HepG2 (cell line): Measurements from ENCODE around the gene TMEM117. TPM values are rescaled to one million over a fixed set of nuclear protein-coding genes. Genes with fewer than 3 reads are reported as not detected.

Source experiments
- ATAC-seq: fragments of 200-7000 bp; cut with Tn5 transposase; 3 replicates; pipeline ENCODE4 v1.9.1; 2020; ENCODE audit warnings: mild to moderate bottlenecking, moderate library complexity
- BruUV-seq: library from RNA; stranded (reverse); fragments of 400-500 nt; replicated peaks from 2 replicates; lab custom pipeline; 2021; lab: Mats Ljungman, UMichigan
- CTCF ChIA-PET: fragments of 300-600 bp; formaldehyde crosslinking; extraction: SDS; loops from one replicate; lab custom pipeline; 2021; ENCODE audit warnings: low total read pairs, inconsistent platforms, low intra/inter-chr PET ratio; lab: Yijun Ruan, JAX
- POLR2A ChIA-PET: fragments of 350-600 bp; sonication (Branson Sonifier 250); formaldehyde crosslinking; loops from one replicate; lab custom pipeline; 2020; ENCODE audit warnings: antibody characterized with exemption, inconsistent platforms; lab: Yijun Ruan, JAX
- DNase-seq: peaks from one replicate; pipeline ENCODE4 v3.0.0-alpha.2; 2015; ENCODE audit warnings: low spot score
- FAIRE-seq: peaks from 3 replicates; lab custom pipeline; 2011; peaks lifted over from hg19 to GRCh38; lab: Jason Lieb, UNC
- H2AFZ ChIP-seq: one replicate; pipeline ENCODE4 v1.6.1; 2011; ENCODE audit warnings: low read length, inconsistent platforms
- H3K27ac ChIP-seq: fragments of 300-600 bp; 3 replicates; pipeline ENCODE4 v1.8.0; 2011; ENCODE audit warnings: mixed run types, mild to moderate bottlenecking, mixed read lengths, low read length, inconsistent platforms; ENCODE audit not compliant: insufficient read depth; ENCODE audit errors: extremely low read length
- H3K27me3 ChIP-seq, 2 experiments: fragments of 200-600 bp in 1 of 2; 2 replicates in 1 of 2; 3 replicates in 1 of 2; pipeline versions ENCODE4 v1.6.0 to v1.8.0; 2011; ENCODE audit warnings: low read length in 2 of 2, mild to moderate bottlenecking in 2 of 2, moderate library complexity in 2 of 2, inconsistent platforms in 1 of 2; ENCODE audit not compliant: insufficient read depth in 2 of 2, control insufficient read depth in 1 of 2
- H3K36me3 ChIP-seq, 2 experiments: fragments of 200-600 bp in 1 of 2; replicated peaks in 1 of 2; 2 replicates in 1 of 2; 3 replicates in 1 of 2; pipeline versions ENCODE4 v1.5.1 to v1.8.0; 2011; ENCODE audit warnings: low read length in 2 of 2, inconsistent platforms in 1 of 2; ENCODE audit not compliant: insufficient read depth in 2 of 2, control insufficient read depth in 1 of 2
- H3K4me1 ChIP-seq: 2 replicates; pipeline ENCODE4 v1.5.1; 2012; ENCODE audit warnings: low read length, inconsistent platforms; ENCODE audit not compliant: insufficient read depth
- H3K4me2 ChIP-seq: 2 replicates; pipeline ENCODE4 v1.6.0; 2011; ENCODE audit warnings: low read depth, low read length, inconsistent platforms
- H3K4me3 ChIP-seq, 3 experiments: fragments of 200-600 bp in 1 of 3; sonication (generic), shearing (Covaris generic) in 1 of 3; replicated peaks in 1 of 3; 2 replicates each; pipeline ENCODE4 v1.5.1; 2011 to 2016; ENCODE audit warnings: low read length in 3 of 3, inconsistent platforms in 2 of 3, low read depth in 2 of 3, mild to moderate bottlenecking in 2 of 3, control low read depth in 1 of 3, mixed read lengths in 1 of 3; ENCODE audit not compliant: insufficient read depth in 1 of 3
- H3K79me2 ChIP-seq: one replicate; pipeline ENCODE4 v1.6.1; 2011; ENCODE audit warnings: low read length, inconsistent platforms; ENCODE audit not compliant: insufficient read depth
- H3K9ac ChIP-seq: 2 replicates; pipeline ENCODE4 v1.6.0; 2011; ENCODE audit warnings: mild to moderate bottlenecking, low read depth, low read length, inconsistent platforms; ENCODE audit not compliant: insufficient read depth
- H3K9me3 ChIP-seq: 2 replicates; pipeline ENCODE4 v1.5.1; 2012; ENCODE audit warnings: mild to moderate bottlenecking, low read length
- H4K20me1 ChIP-seq: 2 replicates; pipeline ENCODE4 v1.6.0; 2011; ENCODE audit warnings: inconsistent platforms, mild to moderate bottlenecking, low read length, moderate library complexity; ENCODE audit not compliant: insufficient read depth
- FOXM1 ChIP-seq: sonication (generic); formaldehyde crosslinking; IDR thresholded peaks from 2 replicates; pipeline ENCODE4 v1.5.0; 2020; ENCODE audit warnings: missing genetic modification reagents
- HOXA9 ChIP-seq: sonication (generic); formaldehyde crosslinking; IDR thresholded peaks from 2 replicates; pipeline ENCODE4 v1.8.1; 2022; ENCODE audit warnings: missing genetic modification reagents, mild to moderate bottlenecking, moderate library complexity, borderline replicate concordance
- KDM1A ChIP-seq: IDR thresholded peaks from 2 replicates; pipeline ENCODE4 v1.6.1; 2016; ENCODE audit warnings: missing compliant biosample characterization
- MAFF ChIP-seq: IDR thresholded peaks from 2 replicates; pipeline ENCODE4 v1.6.1; 2011; ENCODE audit warnings: low read depth, low read length, improper control_type of control experiment
- MAFK ChIP-seq, 2 experiments: IDR thresholded peaks in 1 of 2; conservative IDR thresholded peaks in 1 of 2; 2 replicates each; pipeline ENCODE4 v1.6.1; 2011; ENCODE audit warnings: improper control_type of control experiment in 2 of 2, low read length in 2 of 2
- MEF2D ChIP-seq: sonication (generic); formaldehyde crosslinking; IDR thresholded peaks from 2 replicates; pipeline ENCODE4 v1.5.1; 2020; ENCODE audit warnings: mild to moderate bottlenecking, missing genetic modification reagents
- MXD4 ChIP-seq: IDR thresholded peaks from 2 replicates; pipeline ENCODE4 v1.6.1; 2016; ENCODE audit warnings: mild to moderate bottlenecking, missing biosample characterization, missing genetic modification reagents
- PITX1 ChIP-seq: sonication (generic); formaldehyde crosslinking; IDR thresholded peaks from 2 replicates; pipeline ENCODE4 v1.5.1; 2020; ENCODE audit warnings: mild to moderate bottlenecking, missing genetic modification reagents
- RXRB ChIP-seq: IDR thresholded peaks from 2 replicates; pipeline ENCODE4 v1.6.1; 2016; ENCODE audit warnings: borderline replicate concordance, missing genetic modification reagents, missing compliant biosample characterization
- ZNF234 ChIP-seq: sonication (generic); formaldehyde crosslinking; conservative IDR thresholded peaks from 2 replicates; pipeline ENCODE4 v1.5.1; 2020; ENCODE audit warnings: mild to moderate bottlenecking, missing genetic modification reagents
- WGBS: methylation state at CpG from one replicate; pipeline ENCODE4 v1.1.6; 2017; ENCODE audit warnings: low lambda C conversion rate; 5-methylcytosine and 5-hydroxymethylcytosine counted together
- in situ Hi-C: cut with HindIII; loops from 2 replicates; pipeline ENCODE4 v1.10.0; 2017; ENCODE audit warnings: low pct_unique_long_range_greater_than_20kb; ENCODE audit not compliant: extremely low pct_ligation_motif_present
- intact Hi-C: fragments of 100-400 bp; cut with micrococcal nuclease; formaldehyde crosslinking; loops from one replicate; pipeline ENCODE4 v1.10.0; 2022; ENCODE audit not compliant: unreplicated experiment
- polyA plus RNA-seq, 8 experiments: library from polyadenylated mRNA; depleted of rRNA in 3 of 8; stranded (reverse) in 7 of 8; unstranded in 1 of 8; fragments of >200 nt; fragmentation: Illumina TruSeq in 4 of 8; extraction: Trizol in 4 of 8; gene quantifications; 2 replicates each; pipeline versions ENCODE4 v1.2.1 to v1.2.3, GENCODE V29; 2011 to 2016; ENCODE audit warnings: low read depth in 4 of 8, missing spikeins in 1 of 8, mixed read lengths in 1 of 8; ENCODE audit not compliant: insufficient read depth in 1 of 8
- total RNA-seq, 5 experiments: library from RNA; depleted of rRNA; stranded (reverse); fragments of >200 nt; fragmentation: Illumina TruSeq; extraction: Trizol; gene quantifications; 2 replicates each; pipeline ENCODE4 v1.2.3, GENCODE V29; 2016; ENCODE audit warnings: low read depth in 1 of 5

TMEM117 gene
- total and polyA plus RNA-seq, 2 of the 13 experiments (the other 11 are each of a cell fraction or from before 2014, with no cell fraction given): 2.8 to 8.5 TPM

DNA sequence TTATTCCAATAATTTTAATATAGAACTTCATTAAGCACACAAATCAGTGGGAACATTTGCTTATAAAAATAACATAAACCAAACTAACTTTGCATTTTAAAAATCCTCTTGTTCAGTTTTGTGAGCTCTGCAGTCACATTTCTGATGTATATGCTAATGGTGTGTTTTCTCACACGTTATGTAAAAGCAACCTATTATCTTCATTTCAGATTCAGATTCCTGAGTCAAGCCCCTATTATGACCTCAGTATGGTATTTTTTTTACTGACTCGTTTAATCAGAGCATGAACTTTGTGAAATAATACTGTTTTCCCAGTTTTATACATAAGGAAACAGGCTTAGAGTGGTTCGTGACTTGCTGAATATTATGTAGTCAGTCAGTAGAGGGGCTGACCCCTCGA lies 394.0 kb downstream of the TMEM117 start:
- no peak overlapping the region for H3K4me3 ChIP-seq
- H3K27ac ChIP-seq: no peak overlapping the region
- H3K36me3 ChIP-seq: no peaks in the 10 kb centered on the region
- no TSS peak for BruUV-seq
- intact Hi-C loops: no loop called here
- ATAC-seq: no peak
- no peaks in the 10 kb centered on the region for H3K4me1 ChIP-seq
- no peak overlapping the region for H3K9ac ChIP-seq
- H3K9me3 ChIP-seq: no peaks in the 10 kb centered on the region
- no peaks in the 10 kb centered on the region for H4K20me1 ChIP-seq
- ChIA-PET POLR2A (no interaction called here), CTCF (no interaction called here)
- WGBS: 62% methylated on average over 4 of the region's 4 CpGs
- DNase-seq: no peak
- no peak for TF ChIP-seq MXD4 (CRISPR knock-in tag)
- TF ChIP-seq ZNF234 (CRISPR knock-in tag): no peak
- TF ChIP-seq HOXA9 (CRISPR knock-in tag): no peak
- no peak for TF ChIP-seq PITX1 (CRISPR knock-in tag)
- TF ChIP-seq RXRB (CRISPR knock-in tag): no peak
- TF ChIP-seq MEF2D (CRISPR knock-in tag): no peak
- TF ChIP-seq, all 625 proteins: peak for 0
- H3K79me2 ChIP-seq: no peaks in the 10 kb centered on the region
- H3K27me3 ChIP-seq: no peaks in the 10 kb centered on the region
- H3K4me2 ChIP-seq: no peak overlapping the region
- H2AFZ ChIP-seq: no peak overlapping the region
- no peak for FAIRE-seq
- in situ Hi-C loops: no loop called here

DNA sequence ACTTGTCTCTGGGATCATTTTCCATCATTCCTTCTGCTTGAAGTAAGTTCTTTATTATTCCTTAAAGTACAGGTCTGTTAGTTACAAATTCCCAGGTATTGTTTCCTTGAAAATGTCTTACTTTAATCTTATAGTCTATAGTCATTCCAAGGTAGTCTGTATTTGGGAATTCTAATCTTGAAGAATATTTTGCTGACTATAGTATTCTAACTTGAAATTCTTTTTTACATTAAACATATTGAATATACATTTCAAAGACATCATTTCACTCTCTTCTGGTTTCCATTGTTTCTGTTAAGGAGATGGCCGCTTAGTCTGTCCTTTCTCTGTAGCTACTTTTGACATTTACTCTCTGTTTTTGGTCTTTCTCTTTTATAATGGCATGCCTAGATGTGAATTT lies 399.8 kb downstream of the TMEM117 start:
- TF ChIP-seq MAFK (conservative IDR thresholded peaks at IDR 0.05 in 1 of 2, IDR thresholded peaks at IDR 0.05 in 1 of 2; ENCODE audit: low read length in 2 of 2): peak in 1 of 2 experiments; percentile 65; a peak in 3 of 4 replicates
- 0 out of 2 replicates have a peak, but pooled peaks have one; percentile 23 for TF ChIP-seq MAFF
- no peak for TF ChIP-seq FOXM1 (CRISPR knock-in tag)
- no peak for TF ChIP-seq KDM1A (CRISPR knock-in tag)
- no peaks in the 10 kb centered on the region for H3K4me1 ChIP-seq
- no peak overlapping the region for H2AFZ ChIP-seq
- no TSS peak for BruUV-seq
- H3K4me2 ChIP-seq: no peak overlapping the region
- H3K79me2 ChIP-seq: no peaks in the 10 kb centered on the region
- DNase-seq (no peak), ATAC-seq (no peak), FAIRE-seq (no peak)
- no peaks in the 10 kb centered on the region for H3K9me3 ChIP-seq
- 92% methylated on average over 1 of the region's 1 CpG for WGBS
- no peak overlapping the region for H3K4me3 ChIP-seq
- ChIA-PET CTCF (no interaction called here), POLR2A (no interaction called here)
- no peak overlapping the region for H3K27ac ChIP-seq
- no peaks in the 10 kb centered on the region for H4K20me1 ChIP-seq
- H3K9ac ChIP-seq: no peak overlapping the region
- intact Hi-C loops: no loop called here
- in situ Hi-C loops: no loop called here
- no peaks in the 10 kb centered on the region for H3K27me3 ChIP-seq
- no peaks in the 10 kb centered on the region for H3K36me3 ChIP-seq
